Esophagus muscularis mucosa (tissue), 4 donors: Measurements from ENCODE around the gene DNAH10. TPM values are rescaled to one million over a fixed set of nuclear protein-coding genes. Genes with fewer than 3 reads are reported as not detected.

Source experiments
- DNase-seq: peaks from one replicate; pipeline ENCODE4 v3.0.0-alpha.2; 2017; ENCODE audit errors: extremely low spot score
- H3K27ac ChIP-seq, 4 donors: fragments of 200-600 bp; sonication (generic); replicated peaks in 1 of 4; 1 replicate in 3 of 4; 2 replicates in 1 of 4; pipeline ENCODE4 v1.5.1; 2016 to 2019; ENCODE audit warnings: mild to moderate bottlenecking in 1 of 4
- H3K27me3 ChIP-seq, 4 donors: fragments of 200-600 bp; sonication (generic); one replicate each; pipeline versions ENCODE4 v1.5.1 to v1.6.0; 2016 to 2019
- H3K36me3 ChIP-seq, 4 donors: fragments of 200-600 bp; sonication (generic); one replicate each; pipeline ENCODE4 v1.5.1; 2016 to 2019
- H3K4me1 ChIP-seq, 4 donors: fragments of 200-600 bp; sonication (generic); one replicate each; pipeline ENCODE4 v1.5.1; 2016 to 2019
- H3K4me3 ChIP-seq, 4 donors: fragments of 200-600 bp; sonication (generic); 1 replicate in 2 of 4; 2 replicates in 2 of 4; pipeline ENCODE4 v1.5.1; 2016 to 2019; ENCODE audit warnings: mild to moderate bottlenecking in 4 of 4, moderate library complexity in 1 of 4
- H3K9me3 ChIP-seq, 4 donors: fragments of 200-600 bp; sonication (generic); 1 replicate in 3 of 4; 2 replicates in 1 of 4; pipeline ENCODE4 v1.5.1; 2016 to 2019
- EP300 ChIP-seq: sonication (generic); formaldehyde crosslinking; IDR thresholded peaks from one replicate; pipeline ENCODE4 v1.6.1; 2017; ENCODE audit warnings: antibody characterized with exemption
- POLR2A ChIP-seq: fragments of 450-650 bp; IDR thresholded peaks from one replicate; pipeline ENCODE4 v1.6.1; 2017; ENCODE audit warnings: antibody characterized with exemption, moderate library complexity, mild to moderate bottlenecking, low read depth
- POLR2AphosphoS5 ChIP-seq, 2 donors: sonication (generic); formaldehyde crosslinking; IDR thresholded peaks; one replicate each; pipeline ENCODE4 v1.6.1; 2017; ENCODE audit warnings: antibody characterized with exemption in 2 of 2
- WGBS: methylation state at CpG from one replicate; pipeline ENCODE4 v1.1.5; 2018; 5-methylcytosine and 5-hydroxymethylcytosine counted together
- intact Hi-C: fragments of 100-400 bp; cut with DNase I; formaldehyde crosslinking; loops from one replicate; pipeline ENCODE4 v1.15.1; 2023
- total RNA-seq, 4 donors: library from RNA; depleted of rRNA; stranded (reverse); fragments of >200 nt; gene quantifications; one replicate each; pipeline versions ENCODE4 v1.1.0 to v1.2.1, GENCODE V29; 2016
- TF ChIP-seq, protein P1 (sequence below), 3 experiments: fragments of 200-600 bp in 2 of 3; fragments of 450-650 bp in 1 of 3; sonication (generic) in 2 of 3; IDR thresholded peaks; one replicate each; pipeline ENCODE4 v1.5.1; 2017 to 2019; ENCODE audit warnings: antibody characterized with exemption in 3 of 3, mild to moderate bottlenecking in 2 of 3, moderate library complexity in 1 of 3

The DNAH10 gene
- total RNA-seq, 4 donors from 2014 or later: 0.06 to 1.3 TPM; not detected in 2

DNA sequence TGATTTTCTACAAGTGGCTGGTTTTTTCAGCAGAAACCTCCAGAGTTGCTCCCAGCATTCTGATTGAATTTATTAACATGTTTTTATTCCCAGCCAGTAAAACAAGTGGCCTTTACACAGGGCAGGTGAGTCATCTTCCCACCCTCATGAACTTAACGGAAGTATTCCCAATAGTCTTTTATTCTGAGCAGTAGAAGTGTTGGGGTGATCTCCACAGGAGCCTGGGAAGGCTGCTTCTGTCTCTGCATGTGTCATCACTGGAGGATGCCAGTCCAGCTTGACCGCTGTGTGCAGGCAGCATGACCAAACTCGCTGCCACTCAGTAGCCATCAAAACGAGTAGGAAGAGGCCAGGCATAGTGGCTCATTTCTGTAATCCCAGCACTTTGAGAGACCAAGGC lies 13.4 kb upstream of the DNAH10 start:
- H3K4me3 ChIP-seq: no peak overlapping the region
- H3K9me3 ChIP-seq: no peaks in the 10 kb centered on the region
- TF ChIP-seq EP300 (no peak), POLR2A (no peak)
- no peak overlapping the region for H3K27ac ChIP-seq
- intact Hi-C loops: no loop called here
- no peaks in the 10 kb centered on the region for H3K4me1 ChIP-seq
- 92% methylated on average over 4 of the region's 4 CpGs for WGBS
- no peaks in the 10 kb centered on the region for H3K27me3 ChIP-seq
- H3K36me3 ChIP-seq: peaks cover 47 to 97% (median 81%) of the 10 kb centered on the region in 4 donors
- no peak for DNase-seq

DNA sequence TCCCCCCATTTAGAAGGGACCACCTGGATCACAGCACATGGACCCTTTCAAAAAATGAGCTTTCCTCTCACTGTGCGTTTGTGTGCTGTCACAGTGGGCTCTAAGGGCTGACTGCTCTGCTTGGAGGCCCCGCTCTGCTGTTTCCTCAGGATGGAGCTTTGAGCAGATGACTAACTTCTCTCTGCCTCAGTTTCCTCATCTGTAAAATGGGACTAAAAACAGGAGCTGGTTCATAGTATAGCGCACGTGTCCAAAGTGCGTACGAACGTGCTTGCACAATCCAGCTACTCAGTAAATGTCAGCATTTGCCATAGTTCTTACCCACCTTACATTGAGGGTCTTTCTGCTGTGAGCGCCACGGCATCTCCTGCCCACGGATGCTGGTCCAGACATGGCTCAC lies 12.7 kb upstream of the DNAH10 start:
- intact Hi-C loops: no loop called here
- Histone ChIP-seq H3K27me3 (no peaks in the 10 kb centered on the region), H3K4me1 (no peaks in the 10 kb centered on the region), H3K4me3 (no peak overlapping the region), H3K36me3 (peaks cover 51 to 97% (median 81%) of the 10 kb centered on the region in 4 donors), H3K27ac (no peak overlapping the region), H3K9me3 (no peaks in the 10 kb centered on the region)
- 97% methylated on average over 10 of the region's 10 CpGs for WGBS
- TF ChIP-seq EP300: no peak
- TF ChIP-seq, protein P1, sequence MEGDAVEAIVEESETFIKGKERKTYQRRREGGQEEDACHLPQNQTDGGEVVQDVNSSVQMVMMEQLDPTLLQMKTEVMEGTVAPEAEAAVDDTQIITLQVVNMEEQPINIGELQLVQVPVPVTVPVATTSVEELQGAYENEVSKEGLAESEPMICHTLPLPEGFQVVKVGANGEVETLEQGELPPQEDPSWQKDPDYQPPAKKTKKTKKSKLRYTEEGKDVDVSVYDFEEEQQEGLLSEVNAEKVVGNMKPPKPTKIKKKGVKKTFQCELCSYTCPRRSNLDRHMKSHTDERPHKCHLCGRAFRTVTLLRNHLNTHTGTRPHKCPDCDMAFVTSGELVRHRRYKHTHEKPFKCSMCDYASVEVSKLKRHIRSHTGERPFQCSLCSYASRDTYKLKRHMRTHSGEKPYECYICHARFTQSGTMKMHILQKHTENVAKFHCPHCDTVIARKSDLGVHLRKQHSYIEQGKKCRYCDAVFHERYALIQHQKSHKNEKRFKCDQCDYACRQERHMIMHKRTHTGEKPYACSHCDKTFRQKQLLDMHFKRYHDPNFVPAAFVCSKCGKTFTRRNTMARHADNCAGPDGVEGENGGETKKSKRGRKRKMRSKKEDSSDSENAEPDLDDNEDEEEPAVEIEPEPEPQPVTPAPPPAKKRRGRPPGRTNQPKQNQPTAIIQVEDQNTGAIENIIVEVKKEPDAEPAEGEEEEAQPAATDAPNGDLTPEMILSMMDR (IDR thresholded peaks at IDR 0.05): no peak
- TF ChIP-seq POLR2AphosphoS5 (IDR thresholded peaks at IDR 0.05): no peak
- TF ChIP-seq POLR2A: no peak
- no peak for DNase-seq

DNA sequence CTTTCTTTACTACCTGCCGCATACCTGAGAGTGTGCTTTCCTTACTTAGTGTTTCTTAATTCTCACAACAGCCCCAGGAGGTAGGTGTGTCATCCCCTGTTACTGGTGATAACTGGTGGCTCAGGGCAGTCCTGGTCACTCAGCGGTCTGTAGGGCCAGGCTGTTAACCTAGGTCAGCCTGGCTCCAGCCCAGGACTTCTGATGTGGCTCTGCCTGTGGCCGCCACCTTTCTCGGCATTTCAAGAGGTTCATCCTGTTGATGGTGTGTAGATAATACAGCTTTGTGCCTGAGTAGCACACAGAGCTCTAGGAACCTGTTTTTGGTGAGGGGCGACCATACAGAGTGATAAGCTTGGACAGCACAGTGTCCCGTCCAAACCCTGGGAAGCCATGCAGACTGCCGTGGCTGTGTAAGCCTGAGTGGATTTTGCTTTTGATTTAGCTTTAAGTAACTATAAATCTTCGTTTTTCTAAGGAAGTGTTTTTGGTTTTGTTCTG lies 11.9 kb upstream of the DNAH10 start:
- TF ChIP-seq, protein P1 (IDR thresholded peaks at IDR 0.05): no peak
- TF ChIP-seq POLR2AphosphoS5 (IDR thresholded peaks at IDR 0.05): no peak
- TF ChIP-seq EP300: no peak
- TF ChIP-seq POLR2A: no peak
- intact Hi-C loops: no loop called here
- H3K27me3 ChIP-seq: no peaks in the 10 kb centered on the region
- no peak for DNase-seq
- H3K36me3 ChIP-seq: peaks cover 52 to 97% (median 81%) of the 10 kb centered on the region in 4 donors
- WGBS: 96% methylated on average over 8 of the region's 8 CpGs
- no peaks in the 10 kb centered on the region for H3K4me1 ChIP-seq
- H3K4me3 ChIP-seq: no peak overlapping the region
- no peak overlapping the region for H3K27ac ChIP-seq
- H3K9me3 ChIP-seq: no peaks in the 10 kb centered on the region

DNA sequence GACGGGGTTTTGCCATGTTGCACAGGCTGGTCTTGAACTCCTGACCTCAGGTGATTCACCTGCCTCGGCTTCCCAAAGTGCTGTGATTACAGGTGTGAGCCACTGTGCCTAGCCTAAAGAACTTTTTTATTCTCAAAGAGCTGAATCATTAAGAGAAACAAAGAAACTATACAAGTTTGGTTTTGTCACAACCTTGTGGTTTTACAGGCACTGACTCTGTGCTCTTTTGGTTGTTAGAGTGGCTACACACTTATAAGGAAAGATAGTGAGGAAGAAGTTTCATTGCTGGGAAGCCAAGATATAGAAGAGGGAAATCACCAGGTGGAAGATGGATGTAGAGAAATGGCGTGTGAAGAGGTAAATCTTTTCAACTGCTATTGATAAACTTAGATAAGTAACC lies 10.1 kb upstream of the DNAH10 start:
- intact Hi-C loops: no loop called here
- H3K4me1 ChIP-seq: no peaks in the 10 kb centered on the region
- H3K9me3 ChIP-seq: no peaks in the 10 kb centered on the region
- 98% methylated on average over 3 of the region's 3 CpGs for WGBS
- no peak overlapping the region for H3K27ac ChIP-seq
- H3K36me3 ChIP-seq: peaks cover 55 to 95% (median 87%) of the 10 kb centered on the region in 4 donors
- no peaks in the 10 kb centered on the region for H3K27me3 ChIP-seq
- no peak for DNase-seq
- TF ChIP-seq POLR2A: no peak
- TF ChIP-seq EP300: no peak
- TF ChIP-seq, protein P1 (IDR thresholded peaks at IDR 0.05): no peak
- no peak for TF ChIP-seq POLR2AphosphoS5 (IDR thresholded peaks at IDR 0.05)
- H3K4me3 ChIP-seq: no peak overlapping the region

DNA sequence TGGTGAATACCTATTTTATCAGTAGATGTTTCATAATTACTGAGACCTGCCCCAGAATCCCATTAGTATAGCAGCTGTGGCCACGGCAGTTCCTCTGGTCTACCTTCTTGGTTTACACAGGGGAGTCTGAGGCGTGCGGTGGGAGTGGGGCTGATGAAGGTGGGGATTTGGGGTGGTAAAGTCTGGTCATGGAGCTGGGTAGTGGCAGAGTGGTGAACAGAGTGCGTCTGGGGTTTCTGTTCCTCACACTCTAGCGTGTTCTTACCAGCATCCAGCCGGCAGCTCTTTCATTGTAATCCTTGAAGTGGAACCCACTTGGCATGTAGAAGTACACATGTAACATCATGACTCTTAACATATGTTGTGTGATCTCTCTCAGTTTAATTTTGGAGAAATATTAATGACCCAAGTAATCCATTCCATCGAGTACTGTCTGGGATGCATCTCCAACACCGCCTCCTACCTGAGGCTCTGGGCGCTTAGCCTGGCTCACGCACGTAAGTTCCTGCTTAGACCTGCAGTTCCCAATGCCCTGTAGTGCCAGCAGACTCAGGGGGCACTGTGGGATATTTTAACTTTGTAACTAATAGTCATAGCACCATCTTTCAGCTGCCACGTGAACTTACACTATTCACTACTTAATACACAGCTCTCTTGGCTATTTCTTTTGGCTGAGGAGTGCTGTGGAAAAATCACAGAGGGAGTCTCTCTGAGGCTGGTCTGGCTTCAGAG lies 7.9 kb upstream of the DNAH10 start:
- H3K27me3 ChIP-seq: no peaks in the 10 kb centered on the region
- peaks cover 47 to 92% (median 76%) of the 10 kb centered on the region in 4 donors for H3K36me3 ChIP-seq
- DNase-seq: no peak
- no peaks in the 10 kb centered on the region for H3K4me1 ChIP-seq
- H3K4me3 ChIP-seq: no peak overlapping the region
- 90% methylated on average over 12 of the region's 12 CpGs for WGBS
- H3K27ac ChIP-seq: no peak overlapping the region
- intact Hi-C loops: no loop called here
- TF ChIP-seq POLR2AphosphoS5 (IDR thresholded peaks at IDR 0.05) (no peak), POLR2A (no peak), EP300 (no peak)
- TF ChIP-seq, protein P1 (IDR thresholded peaks at IDR 0.05): no peak
- no peaks in the 10 kb centered on the region for H3K9me3 ChIP-seq
